Left ventricle myocardium inferior (tissue), 1 donor: ENCODE results near the gene ZDHHC14. TPM values are rescaled to one million over a fixed set of nuclear protein-coding genes. Genes with fewer than 3 reads are reported as not detected.

Experiments
- DNase-seq: peaks from one replicate; pipeline ENCODE4 v3.0.0-alpha.2; 2020
- H3K27ac ChIP-seq: fragments of 200-600 bp; replicated peaks from 2 replicates; pipeline ENCODE4 v1.8.0; 2021
- H3K27me3 ChIP-seq: fragments of 200-600 bp; 2 replicates; pipeline ENCODE4 v1.8.0; 2021; ENCODE audit warnings: low read depth
- H3K36me3 ChIP-seq: fragments of 200-600 bp; 2 replicates; pipeline ENCODE4 v1.8.0; 2021
- H3K4me1 ChIP-seq: fragments of 200-600 bp; 2 replicates; pipeline ENCODE4 v1.8.0; 2021
- H3K4me3 ChIP-seq: fragments of 200-600 bp; 2 replicates; pipeline ENCODE4 v1.8.0; 2021; ENCODE audit warnings: mild to moderate bottlenecking, moderate library complexity
- H3K9me3 ChIP-seq: fragments of 200-600 bp; replicated peaks from 2 replicates; pipeline ENCODE4 v1.8.0; 2021
- intact Hi-C: fragments of 100-400 bp; cut with micrococcal nuclease; formaldehyde crosslinking; loops from one replicate; pipeline ENCODE4 v1.11.0; 2022
- total RNA-seq: library from RNA; stranded (reverse); fragmentation: NEBNext Ultra II Directional; extraction: Animal tissue kit (Norgen Biotek cat#: 25700); gene quantifications from one replicate; pipeline ENCODE4 v1.2.1, GENCODE V29; 2021
- TF ChIP-seq, protein P1 (sequence below): fragments of 200-600 bp; IDR thresholded peaks from 2 replicates; pipeline ENCODE4 v1.8.0; 2021; ENCODE audit warnings: antibody characterized with exemption, mild to moderate bottlenecking, borderline replicate concordance
- donor health status: DM: no; HTN: yes; CAD: no; lungs with severe emphysema.

ZDHHC14 gene
- total RNA-seq, 1 donor from 2014 or later: 10.0 TPM

DNA sequence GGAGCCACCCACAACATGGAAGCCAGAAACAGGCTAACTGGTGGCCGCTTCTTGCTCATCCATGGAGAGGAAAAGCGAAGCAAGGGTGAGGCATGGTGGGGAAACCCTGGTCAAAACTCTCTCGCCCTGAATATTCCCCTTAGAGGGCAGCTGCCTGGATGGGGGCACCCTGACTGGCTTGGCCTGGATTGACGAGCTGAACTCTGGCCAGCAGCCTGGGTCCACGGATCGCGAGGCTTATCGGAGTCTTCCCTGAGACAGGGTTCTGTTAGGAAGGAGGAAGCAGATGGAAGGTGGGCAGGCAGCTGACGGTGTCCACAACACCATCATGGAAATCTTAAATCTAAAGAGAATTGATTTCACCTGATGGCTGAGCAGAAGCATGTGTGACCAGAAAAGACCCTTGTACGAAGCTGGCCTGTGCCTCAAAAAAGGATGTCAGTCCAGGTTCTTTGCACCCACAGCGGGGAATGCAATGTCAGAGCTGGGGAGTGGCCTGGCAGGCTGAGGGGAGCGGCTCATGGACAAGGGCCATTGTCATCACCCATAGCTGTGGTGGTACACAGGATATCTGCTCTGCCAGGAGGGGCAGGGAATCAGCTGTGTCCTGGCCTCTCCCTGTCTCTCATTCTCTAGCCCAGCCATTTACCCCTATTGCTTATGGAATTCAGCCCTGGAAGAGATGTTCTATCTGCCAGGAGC is 332.6 kb downstream of the ZDHHC14 start:
- Histone ChIP-seq H3K27me3 (no peaks in the 10 kb centered on the region), H3K27ac (no peak overlapping the region), H3K4me1 (peaks cover 26% of the 10 kb centered on the region), H3K36me3 (no peaks in the 10 kb centered on the region), H3K9me3 (no peaks in the 10 kb centered on the region), H3K4me3 (no peak overlapping the region)
- intact Hi-C loops: no loop called here
- TF ChIP-seq, protein P1, sequence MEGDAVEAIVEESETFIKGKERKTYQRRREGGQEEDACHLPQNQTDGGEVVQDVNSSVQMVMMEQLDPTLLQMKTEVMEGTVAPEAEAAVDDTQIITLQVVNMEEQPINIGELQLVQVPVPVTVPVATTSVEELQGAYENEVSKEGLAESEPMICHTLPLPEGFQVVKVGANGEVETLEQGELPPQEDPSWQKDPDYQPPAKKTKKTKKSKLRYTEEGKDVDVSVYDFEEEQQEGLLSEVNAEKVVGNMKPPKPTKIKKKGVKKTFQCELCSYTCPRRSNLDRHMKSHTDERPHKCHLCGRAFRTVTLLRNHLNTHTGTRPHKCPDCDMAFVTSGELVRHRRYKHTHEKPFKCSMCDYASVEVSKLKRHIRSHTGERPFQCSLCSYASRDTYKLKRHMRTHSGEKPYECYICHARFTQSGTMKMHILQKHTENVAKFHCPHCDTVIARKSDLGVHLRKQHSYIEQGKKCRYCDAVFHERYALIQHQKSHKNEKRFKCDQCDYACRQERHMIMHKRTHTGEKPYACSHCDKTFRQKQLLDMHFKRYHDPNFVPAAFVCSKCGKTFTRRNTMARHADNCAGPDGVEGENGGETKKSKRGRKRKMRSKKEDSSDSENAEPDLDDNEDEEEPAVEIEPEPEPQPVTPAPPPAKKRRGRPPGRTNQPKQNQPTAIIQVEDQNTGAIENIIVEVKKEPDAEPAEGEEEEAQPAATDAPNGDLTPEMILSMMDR: no peak
- DNase-seq: no peak

DNA sequence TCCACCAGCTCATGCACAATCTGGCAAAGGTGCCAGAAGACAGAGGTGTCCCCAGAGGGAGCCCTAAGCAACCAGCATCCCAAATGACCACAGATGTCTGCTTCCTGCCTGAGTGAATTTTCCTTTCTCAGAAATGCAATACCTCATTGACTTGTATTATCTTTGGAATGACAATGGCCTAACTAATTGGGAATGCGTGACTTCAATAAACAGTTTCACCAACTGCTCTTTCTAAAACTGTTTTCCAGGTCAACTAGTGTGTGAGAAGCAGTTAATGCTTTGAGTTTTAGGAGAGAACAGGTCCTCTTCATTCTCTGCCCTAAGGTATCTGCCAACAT is 333.1 kb downstream of the ZDHHC14 start:
- Histone ChIP-seq H3K36me3 (no peaks in the 10 kb centered on the region), H3K27me3 (no peaks in the 10 kb centered on the region), H3K27ac (peak overlapping the region; percentile 19), H3K4me3 (no peak overlapping the region), H3K9me3 (no peaks in the 10 kb centered on the region), H3K4me1 (peaks cover 31% of the 10 kb centered on the region)
- TF ChIP-seq, protein P1: no peak
- intact Hi-C loops: no loop called here
- no peak for DNase-seq

DNA sequence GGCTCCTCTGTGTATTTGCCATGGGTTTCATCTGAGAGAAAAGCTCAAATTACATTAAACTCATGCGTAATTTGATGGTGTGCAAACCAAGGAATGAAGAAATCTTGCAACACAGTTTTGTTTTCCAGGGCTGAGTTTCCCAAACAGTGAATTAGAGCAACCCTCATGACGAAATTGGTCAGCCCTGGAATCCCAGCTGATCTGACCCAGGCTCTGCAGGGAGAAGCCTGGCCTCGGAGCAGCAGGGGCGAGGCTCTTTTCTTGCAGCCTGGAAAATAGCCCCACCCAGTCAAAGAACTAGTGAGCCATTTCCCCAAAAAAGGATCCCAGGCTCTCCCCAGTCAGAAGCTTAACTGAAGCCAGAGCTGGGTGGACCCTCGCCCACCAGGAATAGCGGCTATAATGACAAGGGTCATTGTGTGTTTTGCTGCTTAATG is 334.8 kb downstream of the ZDHHC14 start:
- Histone ChIP-seq H3K4me3 (peak overlapping the region; percentile 9), H3K4me1 (peaks cover 37% of the 10 kb centered on the region), H3K27me3 (no peaks in the 10 kb centered on the region), H3K36me3 (no peaks in the 10 kb centered on the region), H3K27ac (peak overlapping the region; percentile 76), H3K9me3 (no peaks in the 10 kb centered on the region)
- TF ChIP-seq, protein P1: no peak
- intact Hi-C loops: no loop called here
- peak; percentile 69 for DNase-seq

DNA sequence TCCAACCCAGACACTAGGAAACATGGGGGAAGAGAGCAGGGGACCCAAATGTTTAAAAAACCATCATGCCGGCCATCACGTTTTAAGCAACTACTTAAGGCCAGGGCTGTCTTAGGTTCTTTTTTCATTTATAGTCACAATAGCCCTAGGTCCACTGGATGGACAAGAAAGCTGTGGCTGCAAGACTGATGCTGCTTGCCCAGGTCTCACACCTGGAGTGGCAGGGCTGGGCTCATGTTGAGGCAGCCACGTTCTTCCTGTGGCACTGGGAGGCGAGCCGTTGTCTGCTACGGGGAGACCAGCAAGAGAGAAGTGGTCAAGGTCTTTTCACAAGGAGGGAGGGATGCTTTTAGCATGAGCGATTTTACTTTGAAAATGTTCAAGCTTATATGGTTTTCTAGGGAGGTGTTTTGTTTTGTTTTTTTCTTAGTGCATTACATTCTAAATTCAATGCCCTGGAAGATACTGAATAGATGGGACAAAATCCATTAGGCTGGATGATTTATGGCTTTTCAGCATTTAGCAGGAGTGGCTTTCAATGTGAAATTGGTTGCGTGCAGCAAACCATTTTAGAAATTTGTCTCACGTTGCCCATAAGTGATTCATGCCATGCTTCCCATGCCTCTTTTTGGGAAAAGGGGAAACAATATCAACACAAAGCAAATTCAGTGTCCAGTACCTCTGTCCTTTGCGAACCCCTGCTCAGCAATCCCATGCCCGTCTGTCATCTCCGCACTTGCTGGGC is 335.4 kb downstream of the ZDHHC14 start:
- H3K4me3 ChIP-seq: peak overlapping the region; percentile 9
- TF ChIP-seq, protein P1: no peak
- H3K27ac ChIP-seq: peak overlapping the region; percentile 76
- H3K27me3 ChIP-seq: no peaks in the 10 kb centered on the region
- peaks cover 37% of the 10 kb centered on the region for H3K4me1 ChIP-seq
- no peaks in the 10 kb centered on the region for H3K9me3 ChIP-seq
- DNase-seq: no peak
- no peaks in the 10 kb centered on the region for H3K36me3 ChIP-seq
- intact Hi-C loops: no loop called here

DNA sequence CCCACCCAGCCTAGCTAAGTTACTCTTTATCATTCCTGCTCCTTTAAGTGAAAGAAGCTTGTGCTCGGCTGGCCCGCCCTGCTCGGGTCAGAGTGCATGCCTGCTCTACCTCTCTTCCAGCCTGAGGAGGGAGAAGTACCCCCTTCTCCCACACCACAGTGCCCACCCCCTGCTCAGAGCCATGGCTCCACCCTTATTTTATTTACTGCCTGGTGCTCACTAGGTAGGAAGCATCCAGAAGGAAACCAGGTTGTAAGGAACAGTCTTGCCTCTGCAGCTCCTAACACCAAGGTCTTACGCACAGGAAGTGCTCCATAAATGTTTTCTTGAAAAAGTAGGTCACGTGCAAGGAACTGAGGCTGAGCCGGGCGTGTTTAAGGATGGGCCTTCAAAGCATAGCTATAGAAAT is 336.4 kb downstream of the ZDHHC14 start:
- peaks cover 37% of the 10 kb centered on the region for H3K4me1 ChIP-seq
- intact Hi-C loops: no loop called here
- H3K36me3 ChIP-seq: no peaks in the 10 kb centered on the region
- H3K27me3 ChIP-seq: no peaks in the 10 kb centered on the region
- TF ChIP-seq, protein P1: no peak
- no peak for DNase-seq
- H3K9me3 ChIP-seq: no peaks in the 10 kb centered on the region
- no peak overlapping the region for H3K4me3 ChIP-seq
- no peak overlapping the region for H3K27ac ChIP-seq
